T-helper 17 cell (primary cell): ENCODE measurements around the gene DIP2C. TPM values are rescaled to one million over a fixed set of nuclear protein-coding genes. Genes with fewer than 3 reads are reported as not detected.
"Not testable (repeated sequence)": the region's sequence is repeated elsewhere in the genome, so short reads cannot be mapped to it uniquely, and the experiment has no call there.

Source experiments
- ATAC-seq: fragments of 150-1000 bp; cut with Tn5 transposase; 2 replicates; pipeline ENCODE4 v1.10.0; 2021; ENCODE audit warnings: mild to moderate bottlenecking, moderate library complexity
- DNase-seq, 3 donors: peaks; one replicate each; pipeline versions ENCODE4 v3.0.0 to v3.0.0-alpha.2; 2020 to 2021
- H3K9me3 ChIP-seq: one replicate; pipeline ENCODE4 v1.7.0; 2013; ENCODE audit warnings: low read length, mild to moderate bottlenecking; ENCODE audit not compliant: control insufficient read depth, poor library complexity, severe bottlenecking
- H3K27ac Mint-ChIP-seq: one replicate; pipeline ENCODE4 v1.8.0; 2022; ENCODE audit warnings: mild to moderate bottlenecking, moderate library complexity, mixed read lengths
- H3K27me3 Mint-ChIP-seq: one replicate; pipeline ENCODE4 v1.8.0; 2022; ENCODE audit warnings: mixed read lengths
- H3K36me3 Mint-ChIP-seq: one replicate; pipeline ENCODE4 v1.8.0; 2022; ENCODE audit warnings: low read depth, mixed read lengths
- H3K4me1 Mint-ChIP-seq: one replicate; pipeline ENCODE4 v1.8.0; 2022; ENCODE audit warnings: mild to moderate bottlenecking, mixed read lengths
- H3K4me3 Mint-ChIP-seq: one replicate; pipeline ENCODE4 v1.8.0; 2022; ENCODE audit warnings: mild to moderate bottlenecking, moderate library complexity, mixed read lengths
- total RNA-seq, 4 donors: library from RNA in 2 of 4; stranded (reverse) in 2 of 4; gene quantifications; one replicate each; pipeline ENCODE4 v1.2.3 and lab custom pipeline; 2022 to 2026

Gene DIP2C
- total RNA-seq, 2 donors from 2014 or later = 4.1 to 6.0 TPM

DNA sequence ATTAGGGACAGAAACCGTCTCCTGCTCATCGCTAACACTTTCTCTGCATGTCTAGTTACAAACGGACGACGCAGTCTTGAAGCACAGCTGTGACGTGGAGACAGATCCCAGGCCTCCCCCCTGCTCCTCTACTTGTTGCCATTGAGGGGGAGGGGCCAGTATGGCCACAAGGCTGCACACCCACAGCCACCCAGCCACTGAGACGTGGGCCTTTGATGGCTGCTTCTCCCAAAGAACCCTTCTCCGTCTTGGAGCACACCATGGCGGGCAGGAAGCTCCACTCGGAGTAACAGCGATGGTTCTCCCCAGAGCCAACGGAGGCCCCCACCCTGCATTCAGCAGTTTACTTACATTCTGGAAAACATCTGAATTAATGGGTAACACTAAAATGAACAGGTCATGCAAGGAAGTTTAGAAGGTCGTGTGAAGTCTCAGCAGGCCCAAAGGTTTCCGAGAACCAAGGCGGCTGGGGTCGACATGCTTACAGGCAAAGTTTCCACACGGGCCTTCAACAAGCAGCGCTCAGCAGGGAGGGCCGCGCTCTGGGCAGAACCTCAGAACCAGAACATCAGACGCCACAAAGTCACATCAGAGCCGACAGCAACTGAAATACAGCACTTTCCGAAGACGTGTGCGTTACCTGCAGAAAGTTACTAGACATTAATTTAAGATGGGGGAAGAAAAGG is 169.6 kb downstream of the DIP2C start:
- no peak for DNase-seq
- no peak overlapping the region for H3K27ac Mint-ChIP-seq
- H3K36me3 Mint-ChIP-seq = peaks cover 2% of the 10 kb centered on the region
- no peaks in the 10 kb centered on the region for H3K9me3 ChIP-seq
- peaks cover 7% of the 10 kb centered on the region for H3K4me1 Mint-ChIP-seq
- no peak overlapping the region for H3K4me3 Mint-ChIP-seq
- H3K27me3 Mint-ChIP-seq = peaks cover 41% of the 10 kb centered on the region
- ATAC-seq = no peak

DNA sequence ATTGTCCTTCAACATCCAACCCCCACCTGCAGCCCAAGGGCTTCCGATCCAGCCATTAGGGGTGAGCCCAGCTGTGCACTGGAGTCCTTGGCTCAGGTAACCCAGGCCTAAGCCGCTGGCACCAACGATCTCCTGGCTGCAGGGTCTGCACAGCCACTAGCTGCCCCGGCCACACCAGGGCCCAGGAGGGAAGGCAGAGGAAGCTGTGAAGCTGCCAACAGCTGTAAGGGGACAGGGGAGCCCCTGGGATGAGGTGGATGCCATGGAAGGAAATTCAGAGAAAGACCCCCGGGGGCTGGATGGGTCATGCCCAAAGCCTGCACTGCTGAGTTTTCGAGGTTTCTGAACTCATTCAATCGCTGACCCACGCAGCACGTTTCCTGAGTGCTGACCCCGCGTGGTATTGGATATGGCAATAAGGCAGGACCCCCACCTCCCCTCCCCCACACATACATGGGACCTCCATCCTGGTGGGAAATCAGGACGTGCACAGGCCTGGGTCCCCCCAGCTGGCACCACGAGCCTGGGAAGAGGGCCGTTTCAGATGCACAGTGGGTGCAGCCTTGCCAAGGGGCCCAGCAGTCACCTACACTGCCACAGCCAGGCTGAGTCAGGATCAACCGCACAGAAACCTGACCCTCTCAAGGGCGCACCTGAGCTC is 170.3 kb downstream of the DIP2C start:
- DNase-seq (no peak), ATAC-seq (no peak)
- peaks cover 41% of the 10 kb centered on the region for H3K27me3 Mint-ChIP-seq
- no peak overlapping the region for H3K27ac Mint-ChIP-seq
- peaks cover 7% of the 10 kb centered on the region for H3K4me1 Mint-ChIP-seq
- peaks cover 2% of the 10 kb centered on the region for H3K36me3 Mint-ChIP-seq
- H3K4me3 Mint-ChIP-seq = no peak overlapping the region
- no peaks in the 10 kb centered on the region for H3K9me3 ChIP-seq

DNA sequence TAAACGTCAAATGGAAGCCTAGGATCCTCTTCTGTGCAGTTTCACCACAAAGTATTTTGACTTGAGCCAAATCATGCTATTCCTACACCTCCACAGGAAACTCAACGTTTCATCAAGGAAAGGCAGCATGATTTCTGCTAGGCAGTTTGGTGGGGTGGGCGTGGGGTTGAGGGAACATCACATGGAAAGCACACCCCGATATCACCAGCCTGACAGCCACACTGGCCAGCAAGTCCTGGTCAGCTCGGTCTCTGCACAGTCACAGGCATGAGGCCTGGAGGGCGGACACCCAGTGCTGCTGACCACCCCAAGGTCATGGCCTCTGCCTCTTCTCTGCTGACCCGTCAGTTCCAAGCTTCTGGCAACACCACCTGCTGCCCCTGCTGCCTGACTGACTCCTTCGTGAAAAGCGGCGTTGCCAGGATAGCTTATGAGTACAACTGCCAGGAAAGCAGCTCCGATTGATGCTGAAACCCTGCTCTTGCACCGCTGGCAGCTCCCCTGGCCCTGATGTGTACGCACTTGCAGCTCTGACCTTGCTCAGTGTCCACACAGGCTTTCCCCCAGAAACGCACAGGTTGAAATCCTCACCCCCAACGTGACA is 171.5 kb downstream of the DIP2C start:
- ATAC-seq (no peak), DNase-seq (no peak)
- Mint-ChIP-seq H3K36me3 (peaks cover 2% of the 10 kb centered on the region), H3K4me1 (peaks cover 11% of the 10 kb centered on the region), H3K27me3 (peaks cover 48% of the 10 kb centered on the region), H3K4me3 (no peak overlapping the region), H3K27ac (peak overlapping the region; percentile 53)
- no peaks in the 10 kb centered on the region for H3K9me3 ChIP-seq

DNA sequence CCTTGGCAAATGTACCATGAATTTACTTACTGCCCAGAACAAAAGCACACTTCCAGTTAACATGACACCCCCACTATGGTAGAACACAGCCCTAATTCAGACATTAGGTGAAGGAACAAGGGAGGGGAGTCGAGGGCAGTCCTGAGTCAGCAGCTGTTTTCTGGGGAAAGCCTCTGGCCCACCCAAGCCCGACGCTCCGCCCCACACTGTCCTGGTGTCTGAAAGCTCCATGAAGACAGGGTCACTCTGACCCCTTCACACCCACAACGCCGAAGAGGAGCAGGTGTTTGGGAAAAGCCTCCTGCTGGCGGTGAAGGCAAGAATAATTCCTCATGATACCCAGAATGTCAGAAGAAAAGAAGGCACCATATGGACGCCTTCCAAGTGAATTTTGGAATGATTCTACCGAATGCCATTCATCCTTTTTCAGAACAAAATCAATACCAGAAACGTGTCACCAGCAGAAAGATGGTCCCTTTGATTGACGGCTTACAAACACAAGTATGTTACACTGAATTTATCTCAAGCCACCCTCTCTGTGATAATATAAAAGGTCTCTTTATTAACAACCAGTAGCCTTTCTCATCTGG is 172.1 kb downstream of the DIP2C start:
- peaks cover 42% of the 10 kb centered on the region for H3K27me3 Mint-ChIP-seq
- H3K27ac Mint-ChIP-seq = no peak overlapping the region
- no peak for DNase-seq
- H3K9me3 ChIP-seq = no peaks in the 10 kb centered on the region
- no peaks in the 10 kb centered on the region for H3K36me3 Mint-ChIP-seq
- H3K4me3 Mint-ChIP-seq = no peak overlapping the region
- peaks cover 11% of the 10 kb centered on the region for H3K4me1 Mint-ChIP-seq
- ATAC-seq = no peak

DNA sequence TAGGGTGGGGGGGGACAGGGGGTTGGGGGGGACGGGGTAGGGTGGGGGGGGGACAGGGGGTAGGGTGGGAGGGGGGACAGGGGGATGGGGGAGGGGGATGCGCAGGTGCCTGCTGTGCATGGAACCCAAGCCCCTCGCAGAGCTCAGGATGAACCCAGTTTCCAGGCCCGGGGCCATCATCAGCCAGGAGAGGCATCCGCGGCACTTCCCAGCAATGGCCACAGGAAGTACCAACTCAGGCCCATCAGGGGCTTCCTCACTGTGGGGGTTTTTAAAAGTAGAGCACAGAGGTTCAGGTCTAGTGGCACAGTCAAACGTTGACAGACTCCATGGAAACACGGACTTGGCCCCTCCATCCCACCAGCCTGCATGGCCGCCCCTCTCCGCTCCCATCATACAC is 172.7 kb downstream of the DIP2C start:
- H3K4me3 Mint-ChIP-seq = no peak overlapping the region
- H3K9me3 ChIP-seq = no peaks in the 10 kb centered on the region
- DNase-seq = no peak
- no peak overlapping the region for H3K27ac Mint-ChIP-seq
- peaks cover 11% of the 10 kb centered on the region for H3K4me1 Mint-ChIP-seq
- peaks cover 39% of the 10 kb centered on the region for H3K27me3 Mint-ChIP-seq
- no peak for ATAC-seq
- H3K36me3 Mint-ChIP-seq = no peaks in the 10 kb centered on the region

DNA sequence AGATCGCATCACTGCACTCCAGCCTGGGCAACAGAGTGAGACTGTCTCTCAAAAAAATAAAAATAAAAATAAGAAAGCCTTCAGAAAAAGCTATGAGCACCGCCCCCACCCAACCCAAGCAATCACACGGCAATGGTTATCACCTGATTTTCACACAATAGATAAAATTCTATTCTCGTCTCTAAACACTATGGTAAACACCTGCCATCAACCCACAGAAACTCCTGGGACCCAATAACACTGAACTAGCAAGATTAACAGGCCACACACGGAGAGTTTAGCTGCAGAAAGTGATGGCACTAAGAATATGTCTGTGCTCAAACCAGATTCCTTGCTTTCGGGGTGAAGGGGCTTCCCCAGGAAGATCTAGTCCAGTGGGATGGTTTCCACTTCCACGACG is 173.8 kb downstream of the DIP2C start:
- ATAC-seq = no peak
- Mint-ChIP-seq H3K36me3 (no peaks in the 10 kb centered on the region), H3K4me1 (peaks cover 13% of the 10 kb centered on the region), H3K27me3 (peaks cover 30% of the 10 kb centered on the region), H3K27ac (no peak overlapping the region), H3K4me3 (no peak overlapping the region)
- no peaks in the 10 kb centered on the region for H3K9me3 ChIP-seq
- no peak for DNase-seq

DNA sequence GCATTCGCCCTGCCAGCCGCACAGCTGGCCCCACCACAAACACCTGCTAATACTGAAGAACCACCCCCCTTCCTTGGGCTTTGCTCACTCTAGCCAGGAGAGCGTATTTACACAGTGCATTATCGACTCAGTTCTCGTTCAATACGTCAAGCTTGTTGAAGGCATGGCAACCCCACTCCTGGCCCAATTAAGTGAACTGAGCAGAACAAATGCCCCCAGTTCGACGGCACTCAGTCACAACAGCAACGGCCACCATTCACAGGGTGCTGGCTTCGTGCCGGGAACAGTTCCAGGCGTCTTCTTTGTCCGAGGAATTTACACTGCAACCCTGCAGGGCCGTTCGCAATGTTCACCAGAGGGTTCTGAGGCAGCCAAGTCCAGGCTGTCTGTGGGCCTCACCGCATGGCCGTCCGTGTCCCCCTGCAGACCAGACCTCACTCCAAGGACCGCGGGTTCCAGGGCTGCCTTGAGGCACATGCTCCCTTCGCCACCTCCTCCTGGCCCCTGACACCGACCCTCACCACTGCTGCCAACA is 175.3 kb downstream of the DIP2C start:
- no peak overlapping the region for H3K4me3 Mint-ChIP-seq
- peaks cover 19% of the 10 kb centered on the region for H3K27me3 Mint-ChIP-seq
- no peak overlapping the region for H3K27ac Mint-ChIP-seq
- no peaks in the 10 kb centered on the region for H3K36me3 Mint-ChIP-seq
- no peak for DNase-seq
- H3K4me1 Mint-ChIP-seq = peaks cover 12% of the 10 kb centered on the region
- H3K9me3 ChIP-seq = no peaks in the 10 kb centered on the region
- no peak for ATAC-seq

DNA sequence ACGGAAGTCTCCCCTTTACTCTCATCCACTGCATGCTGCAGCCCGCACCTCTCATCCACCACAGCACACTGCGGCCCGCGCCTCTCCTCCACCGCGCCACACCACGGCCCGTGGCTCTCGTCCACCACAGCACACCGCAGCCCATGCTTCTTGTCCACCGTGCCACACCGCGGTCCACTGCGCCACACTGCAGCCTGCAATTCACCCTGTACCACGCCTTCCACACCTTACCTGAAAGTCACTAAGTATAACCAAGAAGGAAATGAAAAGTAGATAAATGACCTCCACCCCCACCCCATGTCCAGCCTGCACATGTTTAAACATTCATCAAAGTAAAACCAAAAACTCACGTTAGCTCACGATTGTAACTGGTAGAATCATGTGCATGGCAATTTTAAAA is 176.1 kb downstream of the DIP2C start:
- no peak for ATAC-seq
- H3K9me3 ChIP-seq = no peaks in the 10 kb centered on the region
- DNase-seq = no peak
- Mint-ChIP-seq H3K4me1 (peaks cover 12% of the 10 kb centered on the region), H3K27ac (no peak overlapping the region), H3K27me3 (peaks cover 12% of the 10 kb centered on the region), H3K4me3 (no peak overlapping the region), H3K36me3 (no peaks in the 10 kb centered on the region)

DNA sequence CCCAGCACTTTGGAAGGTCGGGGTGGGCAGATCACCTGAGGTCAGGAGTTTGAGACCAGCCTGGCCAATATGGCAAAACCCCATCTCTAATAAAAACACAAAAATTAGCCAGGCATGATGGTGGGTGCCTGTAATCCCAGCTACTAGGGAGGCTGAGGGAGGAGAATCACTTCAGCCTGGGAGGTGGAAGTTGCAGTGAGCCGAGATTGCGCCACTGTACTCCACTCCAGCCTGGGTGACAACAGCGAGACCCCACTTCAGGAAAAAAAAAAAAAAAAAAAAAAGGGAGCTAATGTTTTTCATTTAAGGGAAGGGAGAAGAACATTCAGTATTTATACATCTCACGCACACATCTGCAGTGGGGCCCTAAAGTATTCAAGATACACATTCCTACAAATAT is 176.8 kb downstream of the DIP2C start:
- not testable (repeated sequence) for H3K4me3 Mint-ChIP-seq, H3K9me3 ChIP-seq, H3K36me3 Mint-ChIP-seq, ATAC-seq, DNase-seq, H3K27ac Mint-ChIP-seq
- H3K27me3 Mint-ChIP-seq = peaks cover 13% of the 10 kb centered on the region
- H3K4me1 Mint-ChIP-seq = peaks cover 16% of the 10 kb centered on the region

DNA sequence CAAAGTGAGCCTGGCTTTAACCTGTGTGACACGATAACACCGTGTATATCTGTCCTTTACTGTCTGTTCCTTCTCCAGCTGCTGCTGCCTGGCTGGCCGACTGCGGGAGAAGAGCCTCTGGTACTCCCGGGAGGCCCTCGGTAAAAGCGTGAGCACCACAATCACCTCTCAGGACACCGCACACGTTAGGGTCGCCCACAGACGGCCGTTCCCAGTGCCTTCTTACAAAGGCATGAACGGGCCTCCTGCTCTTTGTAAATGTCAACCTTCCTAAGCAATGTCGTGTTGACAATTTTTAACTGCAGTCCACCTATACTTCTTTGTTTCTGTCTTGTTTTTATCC is 177.6 kb downstream of the DIP2C start:
- DNase-seq = no peak
- no peaks in the 10 kb centered on the region for H3K9me3 ChIP-seq
- Mint-ChIP-seq H3K4me3 (no peak overlapping the region), H3K36me3 (no peaks in the 10 kb centered on the region), H3K27me3 (peaks cover 13% of the 10 kb centered on the region), H3K4me1 (peaks cover 14% of the 10 kb centered on the region), H3K27ac (no peak overlapping the region)
- no peak for ATAC-seq

DNA sequence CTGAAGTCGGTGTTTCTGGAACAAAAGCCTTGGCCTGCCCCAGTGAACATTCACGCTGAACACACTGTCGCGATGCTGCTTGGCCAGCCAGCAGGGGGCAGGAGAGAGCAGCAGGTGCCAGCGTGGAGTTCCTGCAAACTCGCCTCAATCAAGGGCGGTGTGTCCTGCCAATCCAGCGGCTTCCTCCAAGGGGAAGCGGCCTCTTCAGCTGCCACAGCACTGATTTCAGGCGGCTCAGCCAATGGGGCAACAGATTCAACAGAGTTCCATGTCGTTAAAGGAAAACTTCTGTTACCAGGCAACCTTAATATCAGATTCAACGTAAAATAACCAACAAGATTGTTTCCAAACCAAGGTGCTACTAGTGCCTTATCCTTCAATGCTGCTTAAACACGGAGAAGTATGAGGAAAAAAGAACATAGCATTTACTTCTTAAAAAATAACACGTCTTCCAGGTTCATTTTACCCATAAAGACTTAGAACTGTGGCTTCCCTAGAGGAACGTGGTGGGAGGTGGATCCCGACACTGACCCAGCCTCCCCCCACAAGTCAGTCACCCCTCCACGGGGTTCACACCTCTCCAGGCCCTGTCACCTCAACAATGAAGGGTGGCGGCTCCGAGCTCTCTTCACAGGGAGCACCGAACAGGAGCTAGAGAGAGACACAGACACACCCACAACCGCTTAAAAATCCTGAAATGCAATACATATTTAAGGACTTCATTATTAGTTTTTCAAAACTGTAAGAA is 178.2 kb downstream of the DIP2C start:
- peak; percentile 87 for ATAC-seq
- peaks cover 13% of the 10 kb centered on the region for H3K27me3 Mint-ChIP-seq
- peaks cover 14% of the 10 kb centered on the region for H3K4me1 Mint-ChIP-seq
- H3K27ac Mint-ChIP-seq = no peak overlapping the region
- no peaks in the 10 kb centered on the region for H3K9me3 ChIP-seq
- no peaks in the 10 kb centered on the region for H3K36me3 Mint-ChIP-seq
- peak overlapping the region; percentile 50 for H3K4me3 Mint-ChIP-seq
- peak; percentile 53 to 77 (median 65) for DNase-seq

DNA sequence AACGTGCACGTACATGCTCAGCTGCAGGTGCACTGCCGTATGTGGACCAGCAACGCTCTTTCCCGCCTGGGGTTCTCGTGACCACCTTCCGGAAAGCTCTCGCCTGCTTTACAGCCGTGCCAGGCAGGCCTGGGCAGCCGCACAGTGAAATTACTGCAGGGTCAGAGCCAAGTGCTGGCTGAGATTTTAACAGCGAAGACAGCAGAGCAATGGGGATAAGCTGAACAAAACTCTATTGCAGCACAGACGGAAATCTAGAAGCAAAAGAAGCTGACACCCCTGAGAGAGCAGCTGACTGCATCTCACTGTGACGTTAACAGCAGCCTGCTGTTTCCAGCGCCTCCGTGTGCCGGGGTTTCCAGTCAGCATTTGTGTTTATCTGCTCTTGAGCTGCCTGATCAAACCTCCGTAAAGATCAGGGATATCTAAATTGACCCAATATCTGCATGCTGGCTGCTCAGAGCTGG is 179.0 kb downstream of the DIP2C start:
- H3K27ac Mint-ChIP-seq = no peak overlapping the region
- no peak overlapping the region for H3K4me3 Mint-ChIP-seq
- no peaks in the 10 kb centered on the region for H3K36me3 Mint-ChIP-seq
- peaks cover 13% of the 10 kb centered on the region for H3K27me3 Mint-ChIP-seq
- H3K4me1 Mint-ChIP-seq = peaks cover 14% of the 10 kb centered on the region
- H3K9me3 ChIP-seq = no peaks in the 10 kb centered on the region
- ATAC-seq (no peak), DNase-seq (no peak)
